ENCODE results near the gene DCHS1.

- TF ChIP-seq POLR2A (IDR thresholded peaks at IDR 0.05; ENCODE audit: low read depth, low read length) (no peak), TAF1 (IDR thresholded peaks at IDR 0.05; ENCODE audit: borderline replicate concordance, low read depth, low read length) (no peak), POLR2AphosphoS5 (IDR thresholded peaks at IDR 0.05; ENCODE audit: low read depth, low read length) (no peak)
Observed at GRCh38 chr11:6588018-6588417, 67.6 kb downstream of the DCHS1 start.
